HG03025 (cell line): ENCODE data around the gene ZNF385B.

Experiments used
- ATAC-seq: cut with Tn5 transposase; IDR thresholded peaks from one replicate; pipeline ENCODE4 v1.9.1; 2021; ENCODE audit warnings: mild to moderate bottlenecking, moderate library complexity; ENCODE audit not compliant: unreplicated experiment, low FRiP score

ZNF385B gene

GRCh38 chr2:179691235-179691634 is 170.2 kb downstream of the ZNF385B start:
- no peak for ATAC-seq

- ATAC-seq, result no peak
Observed at GRCh38 chr2:179686718-179687342, 174.6 kb downstream of the ZNF385B start.

GRCh38 chr2:179686069-179686468 is 175.3 kb downstream of the ZNF385B start:
- ATAC-seq, result no peak

GRCh38 chr2:179685146-179685545 is 176.3 kb downstream of the ZNF385B start:
- no peak for ATAC-seq

GRCh38 chr2:179682756-179683155 is 178.7 kb downstream of the ZNF385B start:
- no peak for ATAC-seq

- no peak for ATAC-seq
Observed at GRCh38 chr2:179677746-179678505, 183.5 kb downstream of the ZNF385B start.

- ATAC-seq, result no peak
Observed at GRCh38 chr2:179677077-179677688, 184.2 kb downstream of the ZNF385B start.

- ATAC-seq, result no peak
Observed at GRCh38 chr2:179675435-179675834, 186.0 kb downstream of the ZNF385B start.

- ATAC-seq, result no peak
Observed at GRCh38 chr2:179671043-179671981, 190.1 kb downstream of the ZNF385B start.

- ATAC-seq, result no peak
Observed at GRCh38 chr2:179669196-179669595, 192.2 kb downstream of the ZNF385B start.

- ATAC-seq, result no peak
Observed at GRCh38 chr2:179664972-179665812, 196.2 kb downstream of the ZNF385B start.

- ATAC-seq, result no peak
Observed at GRCh38 chr2:179661986-179662385, 199.4 kb downstream of the ZNF385B start.

GRCh38 chr2:179657068-179657595 is 204.3 kb downstream of the ZNF385B start:
- ATAC-seq, result no peak

GRCh38 chr2:179655627-179656026 is 205.8 kb downstream of the ZNF385B start:
- no peak for ATAC-seq

- ATAC-seq, result no peak
Observed at GRCh38 chr2:179654806-179655205, 206.6 kb downstream of the ZNF385B start.

GRCh38 chr2:179652296-179652695 is 209.1 kb downstream of the ZNF385B start:
- no peak for ATAC-seq

GRCh38 chr2:179650420-179650819 is 211.0 kb downstream of the ZNF385B start:
- ATAC-seq, result no peak

- ATAC-seq, result no peak
Observed at GRCh38 chr2:179646862-179647587, 214.4 kb downstream of the ZNF385B start.
